GM18517 (cell line): ENCODE results near the gene MIX23.
"Not testable (repeated sequence)": the region's sequence is repeated elsewhere in the genome, so short reads cannot be mapped to it uniquely, and the experiment has no call there.

Experiments
- ATAC-seq: cut with Tn5 transposase; IDR thresholded peaks from one replicate; pipeline ENCODE4 v1.9.1; 2021; ENCODE audit warnings: mild to moderate bottlenecking, moderate library complexity; ENCODE audit not compliant: unreplicated experiment

MIX23 gene

DNA sequence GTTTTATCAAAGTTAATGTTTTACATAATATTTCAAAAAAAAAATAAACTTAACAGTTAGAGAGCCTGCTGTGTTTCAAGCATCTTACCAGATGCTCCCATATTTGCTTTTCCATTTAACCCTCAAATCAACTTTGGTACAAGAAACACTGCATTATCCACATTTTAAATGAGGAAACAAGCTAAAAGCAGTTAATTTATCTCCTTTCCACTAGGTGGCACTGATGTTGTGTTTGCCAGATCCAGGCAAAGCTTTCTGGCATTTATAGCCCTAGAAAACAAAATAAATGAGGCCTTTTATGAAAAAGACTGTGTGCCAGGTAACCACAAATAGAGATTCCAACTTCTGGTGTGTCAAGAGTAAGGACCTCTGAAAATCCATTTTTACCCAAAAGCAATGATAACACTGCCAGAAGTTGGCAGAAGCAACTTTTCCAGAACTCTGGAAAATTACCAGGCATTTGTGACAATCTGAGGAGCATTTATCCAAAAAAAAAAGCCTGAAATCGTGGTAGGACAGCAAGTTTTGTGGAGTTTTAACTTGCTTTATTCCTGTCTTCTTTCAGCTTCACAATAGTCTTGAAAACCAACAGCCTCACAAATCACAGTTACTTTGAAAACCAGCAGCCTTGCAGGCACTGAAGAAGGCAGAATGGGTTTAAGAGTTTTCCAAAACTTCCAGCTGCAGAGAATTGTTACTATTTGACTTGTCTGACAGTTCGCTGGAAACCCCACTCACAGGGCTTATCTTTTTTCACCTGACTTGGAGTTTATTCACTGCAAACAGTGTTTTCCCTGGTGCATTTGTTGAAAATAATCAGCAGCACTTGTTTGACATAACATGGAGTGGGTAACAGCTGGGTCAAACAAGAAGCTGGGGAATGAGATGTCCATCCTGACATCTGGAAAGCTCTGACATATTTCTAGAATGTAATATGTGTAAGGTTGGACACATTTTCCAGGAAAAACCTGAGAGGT lies 10.1 kb upstream of the MIX23 start:
- no peak for ATAC-seq

DNA sequence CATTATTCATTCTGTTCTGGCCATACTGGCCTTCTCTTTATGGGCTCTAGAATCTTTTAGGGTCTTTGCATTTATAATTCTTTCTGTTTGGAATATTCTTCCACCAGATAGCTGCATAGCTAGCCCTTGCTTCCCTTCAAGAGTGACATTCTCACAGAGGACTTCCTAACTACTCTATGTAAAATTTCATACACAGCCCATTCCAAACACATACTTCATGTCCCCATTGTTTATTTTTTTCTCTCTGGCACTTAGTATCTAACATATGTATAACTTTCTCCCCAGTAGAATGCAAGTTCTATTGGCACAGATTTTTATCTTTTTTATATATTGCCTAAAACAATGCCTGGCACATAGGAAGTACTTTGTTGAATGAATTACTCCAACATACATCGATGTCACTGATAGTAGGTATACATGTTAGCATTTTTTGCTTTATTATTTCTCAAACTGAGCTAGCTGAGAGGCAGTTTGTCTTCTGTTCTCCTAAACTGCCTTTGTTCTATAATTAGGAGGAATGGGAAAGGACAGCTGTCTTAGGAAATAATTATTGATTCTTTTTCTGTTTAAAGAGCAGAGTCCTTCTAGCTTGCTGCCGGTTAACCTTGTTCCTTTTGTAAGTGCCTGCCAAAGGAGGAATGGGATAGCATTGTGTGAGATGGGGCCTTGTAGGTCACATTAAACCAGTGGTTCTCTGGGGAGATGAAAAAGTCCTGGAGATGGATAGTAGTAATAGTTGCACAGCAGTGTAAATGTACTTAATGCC lies 8.8 kb upstream of the MIX23 start:
- ATAC-seq: no peak

DNA sequence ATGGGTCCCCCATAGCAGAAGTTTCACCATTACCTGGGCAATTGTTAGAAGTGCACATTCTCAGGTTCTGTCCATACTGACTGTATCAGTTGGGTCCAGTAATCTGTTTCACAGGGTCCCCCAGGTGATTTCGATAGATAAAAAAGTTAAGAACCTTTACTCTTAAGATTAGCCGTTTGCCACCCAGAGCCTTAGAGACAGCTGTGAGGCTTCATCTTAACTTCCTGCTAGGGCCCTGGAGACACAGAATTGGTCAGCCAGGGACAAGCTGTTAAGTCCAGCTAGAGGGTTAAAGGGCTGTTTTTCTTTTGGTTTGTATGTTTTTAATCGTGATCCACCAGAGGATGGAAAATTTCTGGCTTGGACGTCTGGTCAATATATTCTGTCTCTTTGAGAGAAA lies 7.6 kb upstream of the MIX23 start:
- ATAC-seq: no peak

DNA sequence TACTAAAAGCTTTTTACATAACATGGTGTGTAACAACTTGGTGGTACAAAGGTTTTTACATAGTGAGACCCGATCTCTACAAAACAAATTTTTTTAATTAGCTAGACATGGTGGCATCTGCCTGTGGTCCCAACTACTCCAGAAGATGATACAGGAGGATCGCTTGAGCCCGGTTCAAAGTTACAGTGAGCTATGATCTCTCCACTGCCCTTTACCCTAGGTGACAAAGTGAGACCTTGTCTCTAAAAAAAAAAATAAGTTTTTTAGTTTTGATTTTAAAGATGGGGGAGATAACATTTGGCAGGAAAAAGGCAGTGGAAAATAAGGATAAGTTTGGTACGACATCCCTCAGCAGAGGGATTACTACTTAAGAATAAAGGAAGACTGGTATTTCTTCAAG lies 6.9 kb upstream of the MIX23 start:
- ATAC-seq: no peak

DNA sequence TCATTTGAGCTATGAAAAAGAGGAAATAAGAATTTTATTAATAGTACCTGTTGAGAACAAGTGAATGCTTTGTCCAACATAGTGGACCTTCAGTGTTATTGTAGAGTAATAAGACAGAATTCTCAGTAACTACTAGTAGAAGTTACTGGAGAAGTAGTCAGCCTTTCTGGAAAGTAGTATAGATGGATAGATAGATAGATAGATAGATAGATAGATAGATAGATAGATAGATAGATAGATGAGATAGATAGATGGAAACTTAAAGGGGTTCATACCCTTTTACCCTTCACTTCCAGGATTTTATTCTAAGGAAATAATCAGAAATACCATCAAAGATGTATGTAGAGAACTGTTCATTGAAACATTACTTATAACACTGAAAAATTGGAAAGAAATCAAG lies 6.2 kb upstream of the MIX23 start:
- ATAC-seq: no peak

DNA sequence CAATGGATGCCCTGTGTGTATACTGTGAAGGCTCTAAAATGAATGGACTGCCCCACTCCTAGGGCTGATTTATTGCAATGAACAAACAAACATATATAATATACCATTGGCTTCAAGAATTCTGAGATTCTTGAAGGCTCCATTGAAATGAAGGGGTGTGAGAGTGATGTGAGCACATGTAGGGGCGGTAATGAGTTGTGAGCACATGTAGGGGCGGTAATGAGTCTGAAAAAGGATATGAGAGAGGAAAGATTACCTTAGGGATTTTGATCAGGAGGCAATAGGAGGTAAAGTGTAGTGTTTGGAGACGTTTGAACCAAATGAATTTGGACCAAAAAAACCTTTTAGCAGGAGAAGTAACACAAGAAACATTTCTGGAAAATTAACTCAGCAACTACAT lies 4.7 kb upstream of the MIX23 start:
- ATAC-seq: no peak

DNA sequence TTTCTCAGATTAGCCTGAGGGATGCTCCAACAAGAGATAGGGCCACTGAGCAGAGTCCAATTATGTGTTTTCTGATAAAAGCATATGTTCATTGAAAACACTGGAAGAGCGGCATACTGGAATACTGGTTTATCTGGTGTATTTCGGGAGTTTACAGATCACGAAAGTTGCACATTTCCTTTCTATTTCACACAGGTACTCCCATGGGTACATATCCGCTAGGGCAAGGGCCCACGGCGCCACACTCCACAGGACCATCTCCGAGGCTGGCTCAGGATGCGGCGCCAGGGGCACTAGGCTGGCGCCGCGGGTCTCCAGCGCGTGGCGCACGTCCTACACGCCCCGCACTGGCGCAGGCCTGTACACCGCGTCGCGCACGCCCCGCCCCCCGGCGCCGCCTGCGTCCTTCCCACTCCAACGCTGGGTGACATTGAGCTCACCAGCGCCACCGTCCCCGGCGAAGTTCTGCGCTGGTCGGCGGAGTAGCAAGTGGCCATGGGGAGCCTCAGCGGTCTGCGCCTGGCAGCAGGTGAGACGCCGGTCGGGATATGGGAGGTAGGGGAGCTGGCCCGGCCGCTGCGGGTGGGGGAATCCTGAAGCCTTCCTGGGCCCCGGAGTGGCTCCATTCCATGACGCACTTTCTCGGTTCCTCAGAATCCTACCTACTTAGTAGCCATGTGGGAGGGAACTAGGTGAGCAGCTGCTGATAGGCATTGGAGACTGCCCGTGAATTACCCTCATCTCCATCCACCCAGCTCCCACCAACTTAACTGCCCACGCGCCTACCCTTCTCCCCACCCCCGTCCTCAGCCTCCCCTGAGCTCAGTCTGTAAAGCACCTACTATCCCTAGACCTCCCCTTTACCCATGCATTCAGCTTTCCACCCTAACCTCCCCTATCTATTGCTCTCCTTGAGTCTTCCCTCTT lies 1.0 kb upstream of the MIX23 start, which contains the start of gene FAM162A:
FAM162A (plus strand) TSS at position 412 of the 927 bp plus-strand sequence; CDS start at position 496, 84 bp downstream.
- peak; percentile 89 for ATAC-seq

DNA sequence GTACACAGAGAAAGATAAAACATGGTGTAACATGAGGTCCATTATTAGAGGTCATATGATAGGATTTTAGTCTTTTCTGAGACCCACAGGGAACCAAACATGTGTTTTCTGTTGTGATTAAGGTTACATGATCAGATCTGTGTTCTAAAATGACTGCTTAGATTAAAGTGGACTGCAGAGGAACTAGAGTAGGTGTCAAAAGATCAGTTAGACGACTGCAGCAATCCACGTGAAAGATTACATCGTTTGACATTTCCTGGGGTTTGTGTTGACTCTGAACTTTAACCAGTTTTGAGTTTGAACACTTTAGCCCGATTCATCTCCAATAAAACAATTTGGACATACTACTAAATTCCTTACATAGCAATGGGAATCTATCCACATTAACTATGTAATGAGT lies 5.1 kb downstream of the MIX23 start:
- ATAC-seq: no peak

DNA sequence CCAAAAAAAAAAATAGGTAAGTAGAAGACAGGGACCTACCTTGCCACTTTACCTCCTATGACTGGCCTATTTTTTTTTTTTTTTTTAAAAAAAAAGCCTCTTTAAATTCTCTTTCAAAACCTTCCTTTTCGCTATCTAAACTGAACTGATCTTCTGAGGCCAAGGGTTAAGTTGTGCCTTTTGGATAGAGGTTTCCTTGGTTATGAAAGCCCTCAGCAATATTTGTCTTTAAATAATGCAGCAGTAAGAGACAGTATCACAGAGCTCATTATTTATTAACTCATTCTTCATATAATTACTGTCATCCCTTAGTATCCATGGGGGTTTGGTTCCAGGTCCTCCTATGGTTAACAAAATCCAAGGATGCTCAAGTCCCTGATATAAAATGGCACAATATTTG lies 9.0 kb downstream of the MIX23 start:
- no peak for ATAC-seq

DNA sequence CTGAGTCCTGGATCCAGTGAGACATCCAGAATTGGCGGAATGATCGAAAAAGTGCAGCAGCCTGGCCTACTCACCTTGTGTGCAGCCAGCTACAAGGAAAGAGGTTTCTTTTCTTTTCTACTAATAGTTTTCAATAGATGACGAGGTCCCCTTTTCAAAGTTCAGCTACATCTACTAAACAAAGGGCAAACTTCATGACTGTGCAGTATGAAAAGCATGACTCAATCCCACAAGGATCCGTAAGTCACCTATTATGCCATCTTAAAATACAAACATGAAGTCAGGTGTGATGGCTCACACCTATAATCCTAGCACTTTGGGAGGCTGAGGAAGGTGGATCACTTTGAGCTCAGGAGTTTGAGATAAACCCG lies 16.7 kb downstream of the MIX23 start:
- ATAC-seq: no peak

DNA sequence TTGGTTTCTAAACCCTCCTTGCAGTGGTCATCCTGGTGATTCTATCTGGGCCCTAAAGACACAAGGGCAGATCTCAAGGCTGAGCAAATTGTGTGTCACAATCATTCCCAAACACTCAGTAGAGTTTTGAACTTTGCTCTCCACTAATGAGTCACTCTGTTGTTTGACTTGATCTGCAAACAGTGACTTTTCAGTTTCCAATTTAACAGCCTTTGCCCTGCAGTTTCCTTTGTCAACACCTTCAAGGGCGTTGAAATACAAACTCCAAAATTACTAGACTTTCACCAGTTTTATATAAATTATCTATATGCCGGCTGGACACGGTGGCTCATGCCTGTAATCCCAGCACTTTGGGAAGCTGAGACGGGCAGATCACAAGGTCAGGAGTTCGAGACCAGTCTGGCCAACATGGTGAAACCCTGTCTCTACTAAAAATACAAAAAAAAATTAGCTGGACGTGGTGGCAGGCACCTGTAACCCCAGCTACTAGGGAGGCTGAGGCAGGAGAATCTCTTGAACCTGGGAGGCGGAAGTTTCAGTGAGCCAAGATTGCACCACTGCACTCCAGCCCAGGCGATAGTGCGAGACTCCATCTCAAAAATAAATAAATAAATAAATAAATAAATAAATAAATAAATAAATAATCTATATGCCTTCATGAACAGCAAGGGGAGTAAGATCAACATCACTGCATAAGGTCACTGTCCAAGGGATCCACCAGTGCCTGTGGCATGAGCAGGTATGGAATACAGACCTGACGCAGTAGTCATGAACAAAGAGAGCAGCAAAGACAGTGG lies 17.3 kb downstream of the MIX23 start:
- ATAC-seq: not testable (repeated sequence)

DNA sequence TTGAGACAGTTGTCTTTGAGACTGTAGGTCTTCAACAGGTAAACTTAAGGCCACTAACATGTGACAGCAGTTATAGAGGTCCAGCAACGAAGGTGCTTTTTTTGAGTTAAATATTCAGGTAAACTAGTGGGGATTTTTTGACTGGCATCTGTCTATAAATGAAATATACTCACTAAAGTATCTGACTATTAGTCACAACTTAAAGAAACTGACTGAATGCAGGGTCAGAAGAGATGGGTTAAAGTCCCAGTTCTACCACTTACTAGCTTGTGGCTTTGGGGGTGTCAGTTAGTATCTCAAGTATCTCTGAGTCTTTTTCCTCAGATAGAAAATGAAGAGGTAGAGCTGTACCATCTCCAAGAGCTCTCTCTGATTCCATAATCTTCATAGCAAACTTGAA lies 18.0 kb downstream of the MIX23 start:
- ATAC-seq: no peak

DNA sequence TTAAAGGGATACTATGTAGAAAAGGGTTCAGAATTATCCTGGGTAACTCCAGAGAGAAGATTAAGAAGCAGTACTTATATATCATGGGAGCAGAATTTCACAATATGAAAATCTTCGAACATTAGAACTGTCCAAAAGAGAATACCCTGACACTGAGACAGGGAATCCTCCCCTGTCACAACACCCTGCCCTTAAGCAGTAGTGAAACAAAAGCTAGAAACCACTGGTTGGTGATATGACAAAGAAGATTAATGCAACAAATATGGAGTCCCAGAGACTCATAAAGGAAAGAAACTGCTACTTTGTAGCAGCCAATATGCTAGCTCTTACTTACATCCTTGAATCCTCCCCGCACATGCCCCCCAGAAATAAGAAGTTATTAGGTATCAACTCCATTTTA lies 18.5 kb downstream of the MIX23 start:
- no peak for ATAC-seq

DNA sequence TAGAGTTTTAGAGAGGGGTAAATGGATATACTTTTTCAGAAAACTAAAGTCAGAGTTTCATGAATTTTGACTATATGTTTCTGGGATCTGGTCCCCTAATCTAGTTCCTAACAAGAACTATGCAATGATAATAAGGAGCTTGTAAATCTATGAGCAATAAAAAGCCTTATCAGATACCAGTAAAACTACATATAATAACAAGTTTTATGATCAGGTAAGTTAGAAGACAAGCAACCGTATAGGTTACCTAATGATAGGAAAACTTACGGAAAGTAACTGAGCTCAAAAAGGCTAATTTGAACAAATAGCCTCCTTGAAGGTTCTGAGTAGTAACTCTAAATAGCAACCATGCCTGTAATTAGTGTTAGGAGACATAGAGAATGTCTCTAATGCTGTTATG lies 21.0 kb downstream of the MIX23 start:
- no peak for ATAC-seq

DNA sequence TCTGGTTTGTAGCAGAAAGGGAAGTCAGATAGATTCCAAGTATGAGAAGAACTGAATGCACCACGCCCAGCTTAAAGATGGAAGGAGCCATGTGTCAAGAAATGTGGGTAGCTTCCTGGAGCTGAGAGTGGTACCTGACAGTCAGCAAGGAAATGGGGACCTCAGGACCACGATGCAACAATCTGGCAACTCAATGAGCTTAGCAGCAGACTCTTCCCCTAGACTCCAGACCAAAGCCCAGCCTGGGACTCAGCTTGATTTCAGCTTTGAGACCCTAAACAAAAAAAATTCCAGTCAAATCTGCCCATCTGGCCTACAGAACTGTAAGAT lies 24.4 kb downstream of the MIX23 start:
- ATAC-seq: no peak

DNA sequence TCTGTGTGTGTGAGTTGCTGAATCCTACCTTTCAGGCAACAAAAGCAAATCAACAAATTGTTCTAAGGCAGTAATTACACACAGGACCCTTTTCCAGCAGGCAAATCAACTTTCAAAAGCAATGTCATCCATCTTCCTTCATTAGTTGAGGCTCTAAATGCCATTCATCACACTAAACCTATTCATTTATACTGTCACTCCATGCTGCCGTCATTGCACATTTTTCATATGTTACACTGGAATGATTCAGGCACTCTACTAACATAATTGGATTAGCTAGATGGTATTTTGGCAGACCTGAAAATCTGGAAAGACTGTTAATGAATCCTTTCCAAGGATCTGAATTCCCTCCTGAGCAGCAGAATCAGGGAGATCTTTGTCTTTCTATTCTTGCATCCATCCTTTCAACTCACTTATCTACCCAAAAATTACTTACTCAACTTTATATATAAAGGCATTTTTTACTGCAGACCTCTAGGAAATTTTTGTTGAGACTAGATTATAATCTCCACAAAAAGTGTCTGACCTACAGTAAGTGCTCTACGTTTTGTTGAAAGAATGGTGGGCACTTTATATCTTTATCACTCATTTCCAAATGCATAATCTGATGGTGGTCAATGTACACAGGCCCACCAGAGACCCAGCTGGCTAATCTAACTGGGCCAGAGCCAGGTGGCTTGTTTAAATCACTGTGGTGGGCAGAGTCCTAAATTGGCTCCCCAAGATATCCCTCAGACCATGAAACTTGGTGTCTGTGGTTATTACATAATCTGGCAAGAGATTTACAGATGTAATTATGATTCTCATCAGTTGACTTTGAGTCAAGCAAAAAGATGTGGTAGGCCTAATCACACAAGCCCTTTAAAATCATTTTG lies 25.0 kb downstream of the MIX23 start:
- ATAC-seq: no peak

DNA sequence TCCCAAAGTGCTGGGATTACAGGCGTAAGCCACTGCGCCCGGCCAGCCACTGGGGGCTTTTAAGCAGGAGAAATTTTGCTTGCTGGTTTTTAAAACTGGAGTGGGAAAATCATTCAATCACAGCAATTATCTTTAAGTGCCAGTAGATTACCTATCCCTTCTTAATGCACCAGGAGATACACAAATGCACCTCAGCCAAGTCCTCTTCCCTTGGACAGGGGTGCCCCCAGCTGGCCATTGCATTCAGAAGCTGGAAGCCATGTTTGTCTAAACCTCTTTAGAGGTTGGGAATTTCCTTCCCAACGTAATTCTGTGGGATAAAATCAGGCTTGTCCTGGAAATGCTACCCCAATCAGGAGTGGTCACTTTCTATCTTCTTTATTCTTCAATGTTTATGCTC lies 26.6 kb downstream of the MIX23 start:
- ATAC-seq: no peak

DNA sequence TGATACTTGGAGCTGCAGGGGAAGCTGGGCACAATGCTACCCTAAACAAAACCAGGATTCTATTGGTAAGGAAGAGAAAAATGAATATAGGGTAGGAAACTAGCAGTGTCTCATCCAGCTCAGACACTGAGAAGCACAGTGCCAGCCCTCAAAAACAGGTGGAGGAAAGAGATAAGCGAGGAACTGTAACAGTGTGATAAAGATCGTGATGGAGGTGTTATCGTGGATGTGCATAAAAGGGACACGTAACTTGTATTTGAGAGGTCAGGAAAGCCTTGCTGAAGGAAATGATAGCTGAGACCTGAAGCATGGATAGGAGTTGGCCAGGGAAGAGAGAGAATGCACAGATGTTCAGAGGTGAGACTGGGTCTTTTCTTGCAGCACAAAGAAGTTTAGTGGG lies 27.4 kb downstream of the MIX23 start:
- no peak for ATAC-seq

DNA sequence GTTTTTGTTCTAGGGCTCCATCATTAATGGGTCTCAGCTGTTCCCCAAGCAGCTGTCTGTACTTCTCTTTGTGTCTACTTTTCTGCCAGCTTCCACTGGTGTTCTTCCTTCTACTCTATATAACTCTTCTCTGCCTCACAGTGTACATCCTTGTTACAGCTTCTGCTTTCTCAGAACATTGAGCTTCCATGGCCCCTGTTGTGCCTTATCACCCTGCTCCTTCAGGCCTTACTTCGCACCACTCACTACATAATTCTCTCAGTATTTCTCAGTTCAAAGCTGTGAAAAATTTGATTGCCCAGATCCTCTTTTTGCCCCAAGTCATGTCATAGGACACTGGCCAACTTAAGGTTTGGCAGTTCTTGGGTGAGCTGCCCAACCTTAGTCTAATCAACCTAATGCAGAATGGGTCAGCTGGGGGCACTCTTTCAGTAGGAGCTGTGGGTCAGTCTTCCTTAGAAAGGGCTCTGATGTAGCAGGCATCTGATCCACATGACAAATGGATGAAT lies 29.1 kb downstream of the MIX23 start:
- ATAC-seq: no peak
